Right lobe of liver (tissue), 6 donors: ENCODE data around the gene IL3. TPM values are rescaled to one million over a fixed set of nuclear protein-coding genes. Genes with fewer than 3 reads are reported as not detected.

Experiments used
- ATAC-seq, 4 donors: fragments of 200-7000 bp; cut with Tn5 transposase; one replicate each; pipeline ENCODE4 v1.9.1; 2020; ENCODE audit warnings: mild to moderate bottlenecking in 4 of 4, moderate library complexity in 4 of 4
- DNase-seq, 3 donors: peaks; one replicate each; pipeline ENCODE4 v3.0.0-alpha.2; 2020
- H3K27ac ChIP-seq, 3 donors: fragments of 200-600 bp; one replicate each; pipeline ENCODE4 v1.8.0; 2022
- H3K27me3 ChIP-seq, 2 donors: fragments of 200-600 bp; one replicate each; pipeline ENCODE4 v1.8.0; 2022
- H3K36me3 ChIP-seq, 4 donors: fragments of 200-600 bp; sonication (generic) in 1 of 4; one replicate each; pipeline versions ENCODE4 v1.5.1 to v1.8.0; 2017 to 2022; ENCODE audit warnings: control low read depth in 1 of 4
- H3K4me1 ChIP-seq, 4 donors: fragments of 200-600 bp; sonication (generic) in 1 of 4; one replicate each; pipeline versions ENCODE4 v1.5.1 to v1.8.0; 2017 to 2022; ENCODE audit warnings: control low read depth in 1 of 4
- H3K4me3 ChIP-seq, 3 donors: fragments of 200-600 bp; one replicate each; pipeline ENCODE4 v1.8.0; 2022
- H3K9me3 ChIP-seq, 4 donors: fragments of 200-600 bp; sonication (generic) in 1 of 4; one replicate each; pipeline versions ENCODE4 v1.5.1 to v1.8.0; 2017 to 2022; ENCODE audit warnings: control low read depth in 1 of 4
- CTCF ChIP-seq, 4 donors: fragments of 200-600 bp in 3 of 4; fragments of 450-650 bp in 1 of 4; IDR thresholded peaks; one replicate each; pipeline versions ENCODE4 v1.5.1 to v1.8.0; 2016 to 2022; ENCODE audit warnings: antibody characterized with exemption in 4 of 4, mild to moderate bottlenecking in 2 of 4
- POLR2A ChIP-seq: fragments of 450-650 bp; IDR thresholded peaks from one replicate; pipeline ENCODE4 v1.6.1; 2017; ENCODE audit warnings: antibody characterized with exemption, mild to moderate bottlenecking
- whole genome bisulfite sequencing: methylation state at CpG from one replicate; pipeline ENCODE4 v1.1.6; 2018; ENCODE audit warnings: low coverage, low lambda C conversion rate; ENCODE audit not compliant: insufficient coverage; ENCODE audit errors: missing lambda C conversion rate; 5-methylcytosine and 5-hydroxymethylcytosine counted together
- intact Hi-C, 2 donors: fragments of 100-400 bp; cut with DNase I; formaldehyde crosslinking; loops; one replicate each; pipeline versions ENCODE4 v1.11.2 to v1.14.1; 2022
- long read RNA-seq: library from polyadenylated mRNA; unstranded; transcript quantifications from one replicate; pipeline ENCODE4 v2.0.0, GENCODE V29; 2019
- total RNA-seq, 6 experiments: library from RNA; depleted of rRNA in 2 of 6; stranded (reverse); fragments of >200 nt in 2 of 6; fragmentation: NEBNext Ultra II Directional in 3 of 6; extraction: Animal tissue kit (Norgen Biotek cat#: 25700) in 3 of 6; gene quantifications; one replicate each; pipeline versions ENCODE4 v1.1.0 to v1.2.4, GENCODE V29; 2016 to 2023
- donor health status: DM: no; HTN: yes; CAD: no.
- donor health status: DM: no; HTN: no; CAD: no.
- donor health status: DM: no; HTN: no; CAD: no.
- donor health status: DM: no; HTN: yes; CAD: no.
- donor health status: DM: no; HTN: yes; CAD: no.

The IL3 gene
- total RNA-seq = not detected
- long read RNA-seq = 0 reads

DNA sequence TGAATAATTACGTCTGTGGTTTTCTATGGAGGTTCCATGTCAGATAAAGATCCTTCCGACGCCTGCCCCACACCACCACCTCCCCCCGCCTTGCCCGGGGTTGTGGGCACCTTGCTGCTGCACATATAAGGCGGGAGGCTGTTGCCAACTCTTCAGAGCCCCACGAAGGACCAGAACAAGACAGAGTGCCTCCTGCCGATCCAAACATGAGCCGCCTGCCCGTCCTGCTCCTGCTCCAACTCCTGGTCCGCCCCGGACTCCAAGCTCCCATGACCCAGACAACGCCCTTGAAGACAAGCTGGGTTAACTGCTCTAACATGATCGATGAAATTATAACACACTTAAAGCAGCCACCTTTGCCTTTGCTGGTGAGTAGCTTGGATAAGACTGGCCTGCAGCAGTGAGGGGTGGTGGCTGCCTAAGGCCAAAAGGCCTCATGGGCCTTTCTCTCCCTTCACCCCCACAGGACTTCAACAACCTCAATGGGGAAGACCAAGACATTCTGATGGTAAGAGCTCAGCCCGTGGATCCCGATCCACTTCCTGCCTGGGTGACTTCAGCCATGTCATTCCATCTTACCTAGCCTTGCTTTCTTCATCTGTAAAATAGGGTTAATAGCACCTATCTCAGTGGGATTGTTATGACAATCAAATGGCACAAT lies at the start of gene IL3:
TSS of gene IL3 (plus strand) at position 155 of the 661 bp plus-strand sequence. CDS start at position 207, 52 bp downstream.
- H3K27ac ChIP-seq = no peak within 1 kb of the TSS
- intact Hi-C loops = no loop called here
- WGBS = 82% methylated on average over 8 of the region's 16 CpGs
- no peaks in the 10 kb centered on the region for H3K9me3 ChIP-seq
- no peak for ATAC-seq
- H3K36me3 ChIP-seq = no peaks in the 10 kb centered on the region
- no peak for TF ChIP-seq POLR2A
- TF ChIP-seq CTCF (IDR thresholded peaks at IDR 0.05) = no peak
- peak; percentile 4 to 33 (median 27) for DNase-seq
- H3K4me1 ChIP-seq = no peaks in the 10 kb centered on the region
- no peaks in the 10 kb centered on the region for H3K27me3 ChIP-seq
- no peak within 1 kb of the TSS for H3K4me3 ChIP-seq

DNA sequence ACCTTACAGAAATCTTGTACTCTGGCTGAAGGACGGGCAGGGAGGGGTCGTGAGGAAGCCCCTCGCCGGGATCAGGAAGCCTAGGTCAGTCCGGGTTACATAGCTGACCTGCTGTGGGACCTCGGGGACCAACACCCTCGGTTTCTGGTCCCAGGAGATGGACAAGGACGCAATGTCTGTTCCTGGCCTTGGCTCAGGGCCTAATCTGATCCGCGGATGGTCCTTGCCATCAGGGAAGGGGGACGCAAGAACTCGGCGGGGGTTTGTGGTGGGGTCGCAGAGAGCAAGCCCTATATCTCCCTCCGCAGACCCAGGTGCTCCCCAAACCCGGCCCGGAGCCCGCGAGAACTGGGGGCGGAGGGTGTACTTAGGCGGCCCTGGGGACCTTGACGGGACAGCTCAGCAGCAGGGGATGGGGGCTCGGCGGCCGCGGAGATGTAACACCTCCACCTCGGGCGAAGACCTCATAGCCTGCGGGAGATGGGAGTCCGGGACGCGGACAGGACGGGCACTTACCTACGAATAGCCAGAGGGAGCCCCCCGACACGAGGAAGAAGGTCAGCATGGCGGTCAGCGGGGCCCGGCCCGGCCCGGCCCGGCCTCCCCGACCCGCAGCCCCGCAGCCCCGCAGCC lies 49.4 kb upstream of the IL3 start:
- DNase-seq = peak in 1 of 3 donors; percentile 38
- H3K4me1 ChIP-seq = peaks cover 0 to 4% (median 0%) of the 10 kb centered on the region in 4 donors
- no peak overlapping the region for H3K27ac ChIP-seq
- H3K4me3 ChIP-seq = peak overlapping the region; percentile 40 to 66 (median 58)
- no peak for ATAC-seq
- no peak for TF ChIP-seq POLR2A
- no peak for TF ChIP-seq CTCF (IDR thresholded peaks at IDR 0.05)
- intact Hi-C loops = no loop called here
- H3K27me3 ChIP-seq = no peaks in the 10 kb centered on the region
- no peaks in the 10 kb centered on the region for H3K36me3 ChIP-seq
- no peaks in the 10 kb centered on the region for H3K9me3 ChIP-seq
- 15% methylated on average over 10 of the region's 46 CpGs for WGBS

DNA sequence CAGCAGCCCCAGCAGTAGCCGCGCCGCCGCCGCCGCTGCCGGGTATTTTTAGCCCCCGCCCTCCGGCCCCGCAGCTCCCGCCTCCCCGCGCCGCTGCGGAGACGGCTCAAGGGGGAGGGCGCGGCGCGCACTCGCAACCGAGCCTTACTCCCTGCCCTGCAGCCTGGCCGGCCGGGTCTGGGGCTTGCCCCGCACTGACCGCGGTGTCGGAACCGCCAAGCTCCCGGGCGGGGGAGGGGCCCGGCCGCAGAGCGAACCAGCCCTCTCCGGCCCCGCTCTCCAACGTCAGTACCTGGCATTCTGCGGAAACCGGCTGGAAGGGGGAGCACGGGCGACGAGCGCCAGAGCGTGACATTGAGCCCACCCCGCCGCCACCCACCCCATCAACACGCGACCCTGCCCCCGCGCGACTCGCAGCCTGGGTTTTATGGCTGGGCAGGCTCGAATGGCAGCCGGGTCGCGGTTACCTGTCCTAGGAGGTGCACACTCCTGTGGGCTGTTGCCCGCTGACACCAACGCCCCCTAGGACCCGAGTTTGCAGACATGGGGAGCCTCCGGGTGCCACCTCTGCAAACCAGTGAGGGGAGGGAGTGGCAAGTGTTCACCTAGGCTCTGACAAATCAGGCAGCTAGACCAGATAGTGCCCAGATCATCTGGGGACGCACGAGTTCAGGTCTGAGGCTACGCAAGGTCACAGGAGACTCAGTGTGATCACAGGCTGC lies 48.7 kb upstream of the IL3 start, which contains the start of gene ACSL6:
TSS of gene ACSL6 (minus strand) at position 37 of the 722 bp plus-strand sequence. CDS start 105 bp downstream, outside the sequence.
- intact Hi-C loops = no loop called here
- Histone ChIP-seq H3K4me3 (peak within 1 kb of the TSS; percentile 40 to 66 (median 58)), H3K4me1 (peaks cover 0 to 4% (median 0%) of the 10 kb centered on the region in 4 donors), H3K27ac (no peak within 1 kb of the TSS), H3K27me3 (no peaks in the 10 kb centered on the region), H3K9me3 (no peaks in the 10 kb centered on the region), H3K36me3 (no peaks in the 10 kb centered on the region)
- DNase-seq = peak in 2 of 3 donors; percentile 45 to 51
- TF ChIP-seq POLR2A (no peak), CTCF (IDR thresholded peaks at IDR 0.05) (no peak)
- 3% methylated on average over 16 of the region's 63 CpGs for WGBS
- peak; percentile 56 to 76 (median 64) for ATAC-seq

DNA sequence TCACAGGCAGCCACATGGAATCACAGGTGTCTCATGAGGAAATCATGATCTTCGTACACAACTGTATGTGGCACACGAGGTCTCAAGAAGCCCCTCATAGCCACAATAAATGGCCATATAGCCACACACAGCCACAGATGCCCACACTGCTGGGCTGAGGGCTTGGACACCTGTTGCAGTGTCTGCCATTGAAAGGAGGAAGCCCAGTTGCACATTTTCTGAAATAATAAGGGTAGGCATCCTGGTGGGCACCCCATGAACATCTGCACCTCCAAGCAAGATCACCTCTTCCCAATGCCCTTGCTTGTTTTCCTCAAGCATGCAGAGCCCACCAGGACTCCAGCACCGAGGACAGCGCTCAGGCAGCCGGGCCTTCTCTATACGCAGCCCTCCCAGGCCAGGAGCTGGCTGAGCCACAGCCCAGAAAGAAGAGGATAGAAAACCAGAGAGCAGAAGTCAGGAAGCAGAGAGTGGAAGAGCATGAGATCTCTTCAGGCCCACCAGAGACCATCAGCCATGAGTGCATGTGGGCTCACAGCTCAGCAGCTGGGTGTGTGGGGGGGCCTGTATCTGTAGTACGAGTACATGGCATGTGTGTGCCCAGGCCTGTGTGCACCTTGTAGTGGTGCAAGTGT lies 48.0 kb upstream of the IL3 start:
- peak in 2 of 3 donors; percentile 25 to 33 for DNase-seq
- no peak for TF ChIP-seq POLR2A
- no peak for TF ChIP-seq CTCF (IDR thresholded peaks at IDR 0.05)
- H3K27me3 ChIP-seq = no peaks in the 10 kb centered on the region
- H3K9me3 ChIP-seq = no peaks in the 10 kb centered on the region
- ATAC-seq = peak in 1 of 4 donors; percentile 11
- H3K36me3 ChIP-seq = no peaks in the 10 kb centered on the region
- H3K4me3 ChIP-seq = no peak overlapping the region
- H3K4me1 ChIP-seq = peaks cover 0 to 4% (median 0%) of the 10 kb centered on the region in 4 donors
- WGBS = 83% methylated on average over 1 of the region's 7 CpGs
- intact Hi-C loops = no loop called here
- H3K27ac ChIP-seq = no peak overlapping the region
